PC-9 (cell line): ENCODE results near the gene CRB2. TPM values are rescaled to one million over a fixed set of nuclear protein-coding genes. Genes with fewer than 3 reads are reported as not detected.
"Not testable (repeated sequence)": the region's sequence is repeated elsewhere in the genome, so short reads cannot be mapped to it uniquely, and the experiment has no call there.

ENCODE experiments used
- BruUV-seq: library from RNA; stranded (reverse); fragments of 400-500 nt; replicated peaks from 2 replicates; lab custom pipeline; 2021; lab: Mats Ljungman, UMichigan
- CTCF ChIA-PET: fragments of 300-600 bp; sonication (Branson Sonifier 250); formaldehyde crosslinking; loops from one replicate; lab custom pipeline; 2022; ENCODE audit warnings: antibody characterized with exemption; lab: Charles Lee
- POLR2A ChIA-PET: fragments of 300-600 bp; sonication (Branson Sonifier 250); formaldehyde crosslinking; loops from one replicate; lab custom pipeline; 2022; ENCODE audit warnings: antibody characterized with exemption; ENCODE audit not compliant: unreplicated experiment; lab: Charles Lee
- DNase-seq, 2 experiments: peaks; one replicate each; pipeline versions ENCODE4 v3.0.0 to v3.0.0-alpha.2; 2015 to 2022; ENCODE audit warnings: mixed read lengths in 1 of 2
- H2AFZ ChIP-seq: fragments of 200-600 bp; sonication (generic); 2 replicates; pipeline ENCODE4 v1.8.1; 2017; ENCODE audit warnings: antibody characterized with exemption
- H3F3A ChIP-seq: fragments of 200-600 bp; sonication (generic); 2 replicates; pipeline ENCODE4 v1.8.1; 2017; ENCODE audit warnings: antibody characterized with exemption, mild to moderate bottlenecking, low read depth; ENCODE audit not compliant: insufficient read depth
- H3K27ac ChIP-seq: fragments of 200-600 bp; sonication (generic); 2 replicates; pipeline ENCODE4 v1.6.1; 2016; ENCODE audit warnings: mixed run types
- H3K27me3 ChIP-seq: fragments of 200-600 bp; sonication (generic); 2 replicates; pipeline ENCODE4 v1.6.1; 2016; ENCODE audit warnings: low read depth, mixed run types; ENCODE audit not compliant: insufficient read depth
- H3K36me3 ChIP-seq: fragments of 200-600 bp; sonication (generic); 2 replicates; pipeline ENCODE4 v1.6.1; 2016; ENCODE audit warnings: low read depth, mixed run types
- H3K4me1 ChIP-seq: fragments of 200-600 bp; sonication (generic); replicated peaks from 2 replicates; pipeline ENCODE4 v1.6.1; 2016; ENCODE audit warnings: mixed run types; ENCODE audit not compliant: insufficient read depth
- H3K4me2 ChIP-seq: fragments of 200-600 bp; sonication (generic); 2 replicates; pipeline ENCODE4 v1.6.1; 2017; ENCODE audit warnings: mixed run types
- H3K4me3 ChIP-seq: fragments of 200-600 bp; sonication (generic); 2 replicates; pipeline ENCODE4 v1.6.1; 2016; ENCODE audit warnings: mixed run types
- H3K79me2 ChIP-seq: fragments of 200-600 bp; sonication (generic); 2 replicates; pipeline ENCODE4 v1.6.1; 2017; ENCODE audit warnings: low read depth, mixed run types
- H3K9me2 ChIP-seq: fragments of 200-600 bp; sonication (generic); 2 replicates; pipeline ENCODE4 v1.8.1; 2017; ENCODE audit warnings: mild to moderate bottlenecking; ENCODE audit not compliant: insufficient read depth
- H3K9me3 ChIP-seq: fragments of 200-600 bp; sonication (generic); 2 replicates; pipeline ENCODE4 v1.8.1; 2016; ENCODE audit warnings: low read depth; ENCODE audit not compliant: insufficient read depth
- H4K20me1 ChIP-seq: fragments of 200-600 bp; sonication (generic); 2 replicates; pipeline ENCODE4 v1.8.1; 2017; ENCODE audit not compliant: insufficient read depth
- CTCF ChIP-seq: fragments of 200-600 bp; sonication (generic); conservative IDR thresholded peaks from 2 replicates; pipeline ENCODE4 v1.6.1; 2017; ENCODE audit warnings: mixed run types, antibody characterized with exemption, mild to moderate bottlenecking, moderate library complexity
- EZH2 ChIP-seq: fragments of 200-600 bp; sonication (generic); IDR thresholded peaks from 2 replicates; pipeline ENCODE4 v1.8.0; 2017; ENCODE audit warnings: antibody characterized with exemption, low read depth
- intact Hi-C: fragments of 100-400 bp; cut with micrococcal nuclease; formaldehyde crosslinking; loops from one replicate; pipeline ENCODE4 v1.10.0; 2022; ENCODE audit not compliant: unreplicated experiment
- total RNA-seq: library from RNA; stranded (reverse); gene quantifications from 2 replicates; pipeline ENCODE4 v1.2.3, GENCODE V29; 2021

Gene CRB2
- total RNA-seq, 1 experiment from 2014 or later = not detected

GRCh38 chr9:123397975-123398374 is 42.0 kb downstream of the CRB2 start:
- Histone ChIP-seq H3K9me2 (no peaks in the 10 kb centered on the region), H3K27me3 (no peaks in the 10 kb centered on the region), H4K20me1 (no peaks in the 10 kb centered on the region), H2AFZ (no peak overlapping the region), H3K4me3 (no peak overlapping the region), H3K4me1 (no peaks in the 10 kb centered on the region), H3K4me2 (no peak overlapping the region), H3K79me2 (no peaks in the 10 kb centered on the region), H3K9me3 (no peaks in the 10 kb centered on the region), H3F3A (no peaks in the 10 kb centered on the region), H3K36me3 (no peaks in the 10 kb centered on the region), H3K27ac (no peak overlapping the region)
- TF ChIP-seq EZH2 = no peak
- TF ChIP-seq CTCF = no peak
- intact Hi-C loops = no loop called here
- ChIA-PET CTCF (no interaction called here), POLR2A (no interaction called here)
- BruUV-seq = no TSS peak
- DNase-seq = no peak

- H3K4me2 ChIP-seq, H3K9me3 ChIP-seq, POLR2A ChIA-PET, H3K79me2 ChIP-seq, H3F3A ChIP-seq, DNase-seq, H2AFZ ChIP-seq, H3K27me3 ChIP-seq, H3K27ac ChIP-seq, H3K4me3 ChIP-seq, H4K20me1 ChIP-seq, H3K36me3 ChIP-seq, H3K4me1 ChIP-seq, BruUV-seq, intact Hi-C loops, H3K9me2 ChIP-seq: not testable (repeated sequence)
- CTCF ChIA-PET = interaction anchor here (0.7 kb wide), 1 partner anchor 641 kb away, joined by 5 read pairs; no protein-coding TSS in a partner anchor
Observed at GRCh38 chr9:123398938-123399337, 42.9 kb downstream of the CRB2 start.

GRCh38 chr9:123399803-123400378 is 43.9 kb downstream of the CRB2 start:
- ChIA-PET CTCF (interaction anchor here (0.6 kb wide), 1 partner anchor 1225 kb away, joined by 9 read pairs; no protein-coding TSS in a partner anchor), POLR2A (interaction anchor here (0.7 kb wide), 1 partner anchor 296 kb away, joined by 3 read pairs; no protein-coding TSS in a partner anchor)
- Histone ChIP-seq H3K27me3 (no peaks in the 10 kb centered on the region), H3K4me1 (no peaks in the 10 kb centered on the region), H4K20me1 (no peaks in the 10 kb centered on the region), H3K27ac (no peak overlapping the region), H3K9me2 (no peaks in the 10 kb centered on the region), H2AFZ (no peak overlapping the region), H3K4me2 (no peak overlapping the region), H3K36me3 (no peaks in the 10 kb centered on the region), H3K9me3 (no peaks in the 10 kb centered on the region), H3K79me2 (no peaks in the 10 kb centered on the region), H3K4me3 (no peak overlapping the region), H3F3A (no peaks in the 10 kb centered on the region)
- intact Hi-C loops = loop anchor here (5.0 kb wide), 1 partner anchor 142 kb away; no protein-coding TSS in a partner anchor
- no peak for DNase-seq
- TF ChIP-seq CTCF (peak; percentile 55), EZH2 (no peak)
- no TSS peak for BruUV-seq
